HepG2 (cell line): ENCODE data around the gene TLL2. TPM values are rescaled to one million over a fixed set of nuclear protein-coding genes. Genes with fewer than 3 reads are reported as not detected.

Experiments
- HNRNPH1 ChIP-seq: fragments of 200-400 bp; formaldehyde crosslinking; optimal IDR thresholded peaks from 2 replicates; pipeline ENCODE3; 2017; ENCODE audit warnings: mild to moderate bottlenecking, low read depth, low read length
- KLF6 ChIP-seq: IDR thresholded peaks from 2 replicates; pipeline ENCODE4 v1.8.0; 2016; ENCODE audit warnings: missing biosample characterization, missing genetic modification reagents
- SP4 ChIP-seq: sonication (generic); formaldehyde crosslinking; IDR thresholded peaks from 2 replicates; pipeline ENCODE4 v1.8.1; 2023; ENCODE audit warnings: mild to moderate bottlenecking, missing genetic modification reagents
- TAF15 ChIP-seq: fragments of 200-400 bp; formaldehyde crosslinking; IDR thresholded peaks from one replicate; pipeline ENCODE4 v1.6.1; 2018; ENCODE audit warnings: mild to moderate bottlenecking, low read depth, low read length; ENCODE audit not compliant: poor library complexity, severe bottlenecking
- ZBED4 ChIP-seq: sonication (generic); formaldehyde crosslinking; IDR thresholded peaks from 2 replicates; pipeline ENCODE4 v1.4.0; 2020; ENCODE audit warnings: missing genetic modification reagents, borderline replicate concordance
- ZBTB49 ChIP-seq: sonication (generic); formaldehyde crosslinking; IDR thresholded peaks from 2 replicates; pipeline ENCODE4 v1.4.0; 2020; ENCODE audit warnings: missing genetic modification reagents, borderline replicate concordance
- ZNF343 ChIP-seq: sonication (generic); formaldehyde crosslinking; IDR thresholded peaks from 2 replicates; pipeline ENCODE4 v1.4.0; 2020; ENCODE audit warnings: mild to moderate bottlenecking, missing genetic modification reagents
- ZNF367 ChIP-seq: sonication (generic); formaldehyde crosslinking; IDR thresholded peaks from 2 replicates; pipeline ENCODE4 v1.4.0; 2020; ENCODE audit warnings: missing genetic modification reagents, borderline replicate concordance
- ZNF501 ChIP-seq: sonication (generic); formaldehyde crosslinking; IDR thresholded peaks from 2 replicates; pipeline ENCODE4 v1.5.1; 2020; ENCODE audit warnings: mild to moderate bottlenecking, moderate library complexity, missing genetic modification reagents
- polyA plus RNA-seq, 8 experiments: library from polyadenylated mRNA; depleted of rRNA in 3 of 8; stranded (reverse) in 7 of 8; unstranded in 1 of 8; fragments of >200 nt; fragmentation: Illumina TruSeq in 4 of 8; extraction: Trizol in 4 of 8; gene quantifications; 2 replicates each; pipeline versions ENCODE4 v1.2.1 to v1.2.3, GENCODE V29; 2011 to 2016; ENCODE audit warnings: low read depth in 4 of 8, missing spikeins in 1 of 8, mixed read lengths in 1 of 8; ENCODE audit not compliant: insufficient read depth in 1 of 8
- total RNA-seq, 5 experiments: library from RNA; depleted of rRNA; stranded (reverse); fragments of >200 nt; fragmentation: Illumina TruSeq; extraction: Trizol; gene quantifications; 2 replicates each; pipeline ENCODE4 v1.2.3, GENCODE V29; 2016; ENCODE audit warnings: low read depth in 1 of 5
- TF ChIP-seq, protein P1 (sequence below): sonication (generic); formaldehyde crosslinking; IDR thresholded peaks from 2 replicates; pipeline ENCODE4 v1.5.0; 2020; ENCODE audit warnings: mild to moderate bottlenecking, missing genetic modification reagents, moderate library complexity
- TF ChIP-seq, protein P2 (sequence below): sonication (generic); formaldehyde crosslinking; IDR thresholded peaks from 2 replicates; pipeline ENCODE4 v1.4.0; 2020; ENCODE audit warnings: missing genetic modification reagents; ENCODE audit errors: not compliant biosample characterization
- TF ChIP-seq, protein P3 (sequence below): sonication (generic); formaldehyde crosslinking; IDR thresholded peaks from 2 replicates; pipeline ENCODE4 v1.8.0; 2022; ENCODE audit warnings: mild to moderate bottlenecking, missing genetic modification reagents; ENCODE audit not compliant: insufficient replicate concordance
- TF ChIP-seq, protein P4 (sequence below): sonication (generic); formaldehyde crosslinking; IDR thresholded peaks from 2 replicates; pipeline ENCODE4 v1.8.1; 2022; ENCODE audit warnings: low read depth, mild to moderate bottlenecking, missing genetic modification reagents

The TLL2 gene
- total and polyA plus RNA-seq, 2 of the 13 experiments (the other 11 are each of a cell fraction or from before 2014, with no cell fraction given): 0.09 TPM; not detected in 1

GRCh38 chr10:96513698-96514561, at the start of gene TLL2 (continued):
- TF ChIP-seq ZBED4 (no peak; the same call in 1 of the 2 replicates), SP4 (peak; percentile 56; the same call in 1 of the 2 replicates), KLF6 (peak; percentile 31; the same call in 1 of the 2 replicates), ZNF343 (CRISPR knock-in tag) (peak; percentile 71; the same call in 1 of the 2 replicates), ZNF501 (peak; percentile 75), TAF15 (no peak), HNRNPH1 (no peak), ZNF367 (CRISPR knock-in tag) (no peak), ZBTB49 (CRISPR knock-in tag) (no peak)
- TF ChIP-seq, protein P1, sequence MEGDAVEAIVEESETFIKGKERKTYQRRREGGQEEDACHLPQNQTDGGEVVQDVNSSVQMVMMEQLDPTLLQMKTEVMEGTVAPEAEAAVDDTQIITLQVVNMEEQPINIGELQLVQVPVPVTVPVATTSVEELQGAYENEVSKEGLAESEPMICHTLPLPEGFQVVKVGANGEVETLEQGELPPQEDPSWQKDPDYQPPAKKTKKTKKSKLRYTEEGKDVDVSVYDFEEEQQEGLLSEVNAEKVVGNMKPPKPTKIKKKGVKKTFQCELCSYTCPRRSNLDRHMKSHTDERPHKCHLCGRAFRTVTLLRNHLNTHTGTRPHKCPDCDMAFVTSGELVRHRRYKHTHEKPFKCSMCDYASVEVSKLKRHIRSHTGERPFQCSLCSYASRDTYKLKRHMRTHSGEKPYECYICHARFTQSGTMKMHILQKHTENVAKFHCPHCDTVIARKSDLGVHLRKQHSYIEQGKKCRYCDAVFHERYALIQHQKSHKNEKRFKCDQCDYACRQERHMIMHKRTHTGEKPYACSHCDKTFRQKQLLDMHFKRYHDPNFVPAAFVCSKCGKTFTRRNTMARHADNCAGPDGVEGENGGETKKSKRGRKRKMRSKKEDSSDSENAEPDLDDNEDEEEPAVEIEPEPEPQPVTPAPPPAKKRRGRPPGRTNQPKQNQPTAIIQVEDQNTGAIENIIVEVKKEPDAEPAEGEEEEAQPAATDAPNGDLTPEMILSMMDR: peak; percentile 82
- TF ChIP-seq, protein P2, sequence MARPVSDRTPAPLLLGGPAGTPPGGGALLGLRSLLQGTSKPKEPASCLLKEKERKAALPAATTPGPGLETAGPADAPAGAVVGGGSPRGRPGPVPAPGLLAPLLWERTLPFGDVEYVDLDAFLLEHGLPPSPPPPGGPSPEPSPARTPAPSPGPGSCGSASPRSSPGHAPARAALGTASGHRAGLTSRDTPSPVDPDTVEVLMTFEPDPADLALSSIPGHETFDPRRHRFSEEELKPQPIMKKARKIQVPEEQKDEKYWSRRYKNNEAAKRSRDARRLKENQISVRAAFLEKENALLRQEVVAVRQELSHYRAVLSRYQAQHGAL (CRISPR knock-in tag): no peak
- TF ChIP-seq, protein P3, sequence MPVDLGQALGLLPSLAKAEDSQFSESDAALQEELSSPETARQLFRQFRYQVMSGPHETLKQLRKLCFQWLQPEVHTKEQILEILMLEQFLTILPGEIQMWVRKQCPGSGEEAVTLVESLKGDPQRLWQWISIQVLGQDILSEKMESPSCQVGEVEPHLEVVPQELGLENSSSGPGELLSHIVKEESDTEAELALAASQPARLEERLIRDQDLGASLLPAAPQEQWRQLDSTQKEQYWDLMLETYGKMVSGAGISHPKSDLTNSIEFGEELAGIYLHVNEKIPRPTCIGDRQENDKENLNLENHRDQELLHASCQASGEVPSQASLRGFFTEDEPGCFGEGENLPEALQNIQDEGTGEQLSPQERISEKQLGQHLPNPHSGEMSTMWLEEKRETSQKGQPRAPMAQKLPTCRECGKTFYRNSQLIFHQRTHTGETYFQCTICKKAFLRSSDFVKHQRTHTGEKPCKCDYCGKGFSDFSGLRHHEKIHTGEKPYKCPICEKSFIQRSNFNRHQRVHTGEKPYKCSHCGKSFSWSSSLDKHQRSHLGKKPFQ (CRISPR knock-in tag): no peak
- TF ChIP-seq, protein P4, sequence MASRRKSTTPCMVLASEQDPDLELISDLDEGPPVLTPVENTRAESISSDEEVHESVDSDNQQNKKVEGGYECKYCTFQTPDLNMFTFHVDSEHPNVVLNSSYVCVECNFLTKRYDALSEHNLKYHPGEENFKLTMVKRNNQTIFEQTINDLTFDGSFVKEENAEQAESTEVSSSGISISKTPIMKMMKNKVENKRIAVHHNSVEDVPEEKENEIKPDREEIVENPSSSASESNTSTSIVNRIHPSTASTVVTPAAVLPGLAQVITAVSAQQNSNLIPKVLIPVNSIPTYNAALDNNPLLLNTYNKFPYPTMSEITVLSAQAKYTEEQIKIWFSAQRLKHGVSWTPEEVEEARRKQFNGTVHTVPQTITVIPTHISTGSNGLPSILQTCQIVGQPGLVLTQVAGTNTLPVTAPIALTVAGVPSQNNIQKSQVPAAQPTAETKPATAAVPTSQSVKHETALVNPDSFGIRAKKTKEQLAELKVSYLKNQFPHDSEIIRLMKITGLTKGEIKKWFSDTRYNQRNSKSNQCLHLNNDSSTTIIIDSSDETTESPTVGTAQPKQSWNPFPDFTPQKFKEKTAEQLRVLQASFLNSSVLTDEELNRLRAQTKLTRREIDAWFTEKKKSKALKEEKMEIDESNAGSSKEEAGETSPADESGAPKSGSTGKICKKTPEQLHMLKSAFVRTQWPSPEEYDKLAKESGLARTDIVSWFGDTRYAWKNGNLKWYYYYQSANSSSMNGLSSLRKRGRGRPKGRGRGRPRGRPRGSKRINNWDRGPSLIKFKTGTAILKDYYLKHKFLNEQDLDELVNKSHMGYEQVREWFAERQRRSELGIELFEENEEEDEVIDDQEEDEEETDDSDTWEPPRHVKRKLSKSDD (CRISPR knock-in tag): 0 out of 2 replicates have a peak, but pooled peaks have one; percentile 26
